CD4-positive, alpha-beta T cell treated with Interleukin-2 at 100 ng/mL for 4 hours (primary cell): ENCODE measurements around the gene KLHL18.
A peak's percentile ranks its signal among the peaks of the same experiment; 100 is the strongest.
"Not testable (repeated sequence)": the region's sequence is repeated elsewhere in the genome, so short reads cannot be mapped to it uniquely, and the experiment has no call there.

Experiments
- DNase-seq: peaks from one replicate; pipeline ENCODE4 v3.0.0-alpha.2; 2020; ENCODE audit warnings: low spot score

Gene KLHL18

DNA sequence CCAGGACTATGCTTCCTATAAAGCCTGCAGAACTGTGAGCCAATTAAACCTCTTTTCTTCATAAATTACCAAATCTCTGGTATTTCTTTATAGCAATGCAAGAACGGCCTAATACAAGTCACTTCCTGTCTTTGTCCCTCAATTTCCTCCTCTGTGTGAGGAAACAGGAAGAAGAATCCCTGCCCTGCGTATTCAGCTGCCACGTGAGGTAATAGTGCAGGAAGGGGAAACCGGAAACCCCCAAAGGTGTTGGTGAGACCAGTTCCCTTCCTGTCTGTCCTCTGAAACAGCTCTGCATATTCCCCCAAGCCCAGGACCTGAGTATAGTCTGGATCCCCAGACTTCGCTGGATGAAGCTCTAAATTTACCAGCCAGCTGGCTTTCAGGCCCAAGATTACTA lies 80.0 kb downstream of the KLHL18 start:
- peak; percentile 12 for DNase-seq

GRCh38 chr3:47365213-47366153 lies 82.7 kb downstream of the KLHL18 start:
- no peak for DNase-seq

DNA sequence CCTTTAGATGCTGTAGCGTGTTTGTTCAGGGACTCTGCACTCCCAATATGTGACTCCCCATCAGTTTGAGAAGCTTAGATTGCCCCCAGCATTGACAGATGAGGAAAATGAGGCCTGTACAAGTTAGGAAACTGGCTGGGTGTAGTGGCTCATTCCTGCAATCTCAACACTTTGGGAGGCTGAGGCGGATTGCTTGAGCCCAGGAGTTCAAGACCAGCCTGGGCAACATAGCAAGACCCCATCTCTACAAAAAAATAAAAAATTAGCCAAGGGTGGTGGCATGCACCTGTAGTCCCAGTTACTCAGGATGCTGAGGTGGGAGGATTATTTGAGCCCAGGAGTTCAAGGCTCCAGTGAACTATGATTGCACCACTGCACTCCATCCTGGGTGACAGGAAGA lies 84.1 kb downstream of the KLHL18 start:
- no peak for DNase-seq

DNA sequence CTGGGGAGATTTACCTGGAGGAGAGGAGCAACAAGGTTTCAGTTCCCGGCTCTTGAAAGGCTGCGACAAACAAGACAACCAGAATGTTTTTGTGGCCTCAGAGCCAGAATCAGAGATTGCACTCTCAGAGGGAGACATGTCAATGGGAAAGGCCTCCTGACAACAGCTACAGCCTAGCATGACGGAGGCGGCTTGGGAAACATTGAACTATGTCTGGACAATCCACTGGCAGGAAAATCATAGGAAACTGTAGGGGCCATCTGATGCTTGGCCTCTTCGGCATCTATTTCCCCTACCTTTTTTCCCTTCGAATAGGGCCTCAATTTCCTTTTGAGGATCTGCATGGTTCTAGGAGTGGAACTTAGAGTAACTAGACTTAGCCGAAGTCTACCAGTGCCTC lies 84.9 kb downstream of the KLHL18 start:
- DNase-seq: no peak

DNA sequence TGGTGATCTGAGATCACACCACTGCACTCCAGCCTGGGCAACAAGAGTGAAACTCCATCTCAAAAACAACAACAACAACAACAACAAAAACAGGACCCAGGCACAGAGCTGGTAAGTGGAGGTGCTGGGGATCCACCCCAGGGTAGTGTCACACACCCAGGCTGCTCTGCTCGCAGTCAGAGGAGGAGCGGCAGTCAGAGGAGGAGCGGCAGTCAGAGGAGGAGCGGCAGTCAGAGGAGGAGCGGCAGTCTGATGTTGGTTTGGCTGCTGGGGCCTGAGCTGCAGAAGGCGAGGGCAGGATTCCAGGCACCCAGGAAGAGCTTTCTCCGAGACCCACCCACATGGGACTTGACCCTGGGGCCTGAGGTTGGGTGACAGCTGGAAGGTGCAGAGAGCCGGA lies 87.3 kb downstream of the KLHL18 start:
- not testable (repeated sequence) for DNase-seq

DNA sequence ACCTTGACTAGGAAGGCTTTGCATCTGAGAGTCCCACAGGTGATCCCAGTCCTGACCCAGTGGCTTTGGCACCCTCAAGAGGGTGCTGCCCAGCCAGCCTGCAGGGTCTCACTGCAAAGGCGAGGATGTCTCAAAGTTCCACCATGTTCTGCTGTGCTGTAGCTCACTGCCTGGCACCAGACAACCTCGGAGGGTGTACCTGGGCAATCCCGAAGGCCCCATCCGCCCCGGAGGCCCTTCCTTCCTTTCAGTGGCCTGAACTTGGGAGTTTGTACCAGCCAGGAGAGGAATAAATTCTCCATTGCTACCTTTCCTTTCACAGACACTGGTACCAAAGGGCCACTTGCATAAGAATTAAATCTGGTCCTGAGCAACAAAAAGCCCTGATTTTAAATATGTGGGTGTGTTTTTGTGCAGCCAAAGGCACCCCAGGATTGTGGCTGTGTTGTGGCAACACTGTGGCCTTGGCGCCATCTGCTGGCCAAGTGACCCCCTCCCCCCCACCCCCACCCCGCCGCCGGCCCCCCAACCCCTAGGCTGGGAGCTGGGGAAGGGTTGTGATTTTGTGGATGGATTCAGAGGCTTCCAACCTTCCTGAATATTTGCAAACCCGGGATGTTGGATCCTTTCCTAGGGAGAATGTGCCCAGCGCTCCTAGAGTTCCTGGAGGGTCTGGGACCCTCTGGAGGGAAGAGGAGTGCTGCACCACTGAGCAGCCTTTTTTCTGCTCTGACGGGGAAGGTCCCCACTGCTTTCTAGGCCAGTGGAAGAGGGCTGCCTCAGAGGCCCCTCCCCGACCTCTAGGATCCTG lies 88.3 kb downstream of the KLHL18 start:
- peak; percentile 25 for DNase-seq

DNA sequence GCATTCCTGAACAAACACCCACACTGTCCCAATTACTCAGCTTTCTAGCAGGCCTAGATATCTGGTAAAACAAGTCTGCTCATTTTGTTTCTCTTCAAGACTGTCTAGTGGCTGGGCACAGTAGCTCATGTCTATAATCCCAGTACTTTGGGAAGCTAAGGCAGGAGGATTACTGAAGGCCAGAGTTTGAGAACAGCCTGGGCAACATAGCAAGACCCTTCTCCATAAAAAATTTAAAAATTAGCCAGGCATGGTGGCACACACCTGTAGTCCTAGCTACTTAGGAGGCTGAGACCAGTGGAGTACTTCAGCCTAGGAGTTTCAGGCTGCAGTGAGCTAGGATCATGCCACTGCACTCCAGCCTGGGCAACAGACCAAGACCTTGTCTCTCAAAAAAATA lies 91.8 kb downstream of the KLHL18 start:
- no peak for DNase-seq

DNA sequence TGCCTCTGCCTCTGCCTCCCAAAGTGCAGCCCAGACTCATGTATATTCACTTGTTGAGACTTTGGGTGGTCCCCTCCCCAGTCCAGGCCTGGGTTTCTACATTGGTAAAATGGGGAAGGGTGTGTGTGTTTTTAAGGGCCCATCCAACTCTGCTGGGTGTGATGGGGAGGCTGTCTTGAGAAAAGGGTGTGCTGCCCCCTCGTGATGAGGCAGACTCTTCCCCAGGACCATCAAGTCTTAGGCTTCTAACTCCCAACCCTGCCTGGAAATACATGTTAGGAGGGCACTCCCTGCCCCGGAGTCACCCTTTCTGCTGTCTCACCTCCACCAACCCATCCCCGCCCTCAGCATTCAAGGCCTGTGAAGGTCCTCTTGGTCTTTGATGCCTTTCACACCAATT lies 93.6 kb downstream of the KLHL18 start:
- no peak for DNase-seq

GRCh38 chr3:47377186-47377585 lies 94.4 kb downstream of the KLHL18 start:
- no peak for DNase-seq

GRCh38 chr3:47378869-47379268 lies 96.1 kb downstream of the KLHL18 start:
- no peak for DNase-seq

GRCh38 chr3:47379411-47379899 lies 96.7 kb downstream of the KLHL18 start:
- DNase-seq: no peak

DNA sequence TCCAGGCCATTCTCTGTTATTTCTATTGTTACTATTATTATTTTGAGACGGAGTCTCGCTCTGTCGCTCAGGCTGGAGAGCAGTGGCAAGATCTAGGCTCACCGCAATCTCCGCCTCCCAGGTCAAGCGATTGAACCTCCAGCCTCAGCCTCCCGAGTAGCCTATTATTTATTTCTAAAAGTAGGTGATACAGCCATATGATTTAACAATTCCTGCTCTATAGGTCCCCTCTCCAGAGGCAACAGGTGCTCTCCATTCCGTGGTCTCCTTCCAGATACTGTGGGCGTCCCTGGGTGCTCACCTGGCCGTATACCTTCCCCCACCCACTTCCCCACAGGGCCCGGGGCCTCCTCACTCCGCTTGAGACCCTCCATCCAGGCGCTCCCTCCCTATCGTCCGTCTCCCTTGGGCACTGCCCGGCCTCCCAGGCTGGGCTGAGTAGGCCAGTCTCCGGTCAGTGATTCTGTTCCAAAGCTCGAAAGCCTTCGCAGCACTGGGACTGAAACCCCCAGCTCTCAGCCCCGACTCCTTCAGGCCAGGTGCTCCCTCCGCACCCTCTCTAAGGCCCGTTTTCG lies 97.4 kb downstream of the KLHL18 start:
- no peak for DNase-seq

DNA sequence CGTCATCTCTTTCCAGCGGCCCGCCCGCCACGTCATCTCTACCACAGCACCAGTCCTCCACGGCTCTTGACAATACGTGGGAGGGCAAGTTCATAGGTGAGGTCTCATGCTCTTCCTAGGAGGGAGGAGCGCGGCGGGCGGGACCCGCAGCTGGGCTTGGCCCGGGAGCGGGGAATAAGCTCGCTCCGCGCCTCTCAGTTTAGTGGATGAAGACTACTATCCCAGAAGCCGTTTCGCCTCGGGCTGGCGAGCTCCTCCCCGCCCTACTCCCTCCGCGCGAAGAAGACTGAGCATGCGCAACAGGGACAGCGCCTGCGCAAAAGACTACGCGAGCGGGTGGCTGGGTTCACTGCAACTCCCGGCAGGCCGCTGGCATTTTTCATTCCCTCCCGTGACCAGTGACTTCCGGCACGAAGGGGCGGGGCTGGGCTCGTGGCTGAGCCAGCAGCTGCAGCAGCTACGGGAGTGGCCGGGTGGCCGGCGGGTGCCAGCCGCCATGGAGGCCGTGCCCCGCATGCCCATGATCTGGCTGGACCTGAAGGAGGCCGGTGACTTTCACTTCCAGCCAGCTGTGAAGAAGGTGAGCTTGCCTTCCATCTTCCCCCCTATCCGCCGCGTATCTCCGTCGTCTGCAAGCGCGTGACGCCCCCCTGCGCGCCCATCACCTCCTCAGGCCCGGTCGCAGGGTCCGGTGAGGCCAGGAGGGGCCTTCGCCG lies 98.0 kb downstream of the KLHL18 start, which contains the start of gene PTPN23:
Gene PTPN23 (plus strand): TSS at position 421 of the 716 bp plus-strand sequence. CDS start 76 bp downstream, at position 497.
- DNase-seq: peak; percentile 99

DNA sequence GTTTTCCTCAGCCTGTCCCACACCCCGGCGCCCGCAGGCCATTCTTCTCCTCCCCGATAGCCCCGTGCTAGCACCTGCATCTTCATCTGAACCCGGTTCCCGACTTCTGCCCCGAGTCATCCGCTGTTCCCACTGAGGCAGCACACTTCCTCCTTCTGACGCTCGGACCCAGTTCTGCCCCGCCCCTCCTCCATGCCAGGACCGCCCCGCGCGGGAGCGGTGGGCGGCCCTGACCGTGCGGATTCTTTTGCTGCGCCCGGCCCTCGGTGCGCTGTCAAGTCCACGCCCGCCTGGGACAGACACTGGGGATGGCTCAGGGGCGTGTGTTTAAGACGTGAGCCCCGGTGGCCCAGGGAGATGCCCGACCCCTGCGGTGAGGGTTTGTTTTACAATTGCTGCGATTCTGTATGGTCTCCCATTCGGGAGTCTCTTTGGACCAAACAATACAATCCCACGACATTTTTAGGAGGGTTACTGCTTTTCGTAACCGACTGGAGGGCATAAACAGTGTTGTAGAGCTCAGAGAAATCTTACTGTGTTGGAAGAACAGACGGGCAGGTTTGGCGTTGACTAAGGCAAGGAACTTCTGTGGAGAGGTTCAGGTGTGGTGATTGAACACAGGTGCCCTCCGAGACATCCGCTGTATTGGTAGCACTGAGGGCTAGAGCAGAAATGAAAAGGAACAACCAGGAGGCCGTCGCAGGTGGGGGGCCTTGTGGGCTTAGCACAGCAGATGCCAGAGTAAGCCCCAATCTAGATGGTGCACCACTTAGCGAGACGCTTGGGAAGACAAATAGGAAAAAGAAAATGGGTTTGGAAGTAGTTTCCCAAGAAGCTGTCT lies 98.8 kb downstream of the KLHL18 start:
- DNase-seq: peak; percentile 70

GRCh38 chr3:47384425-47384824 lies 101.7 kb downstream of the KLHL18 start:
- DNase-seq: no peak

- DNase-seq: no peak
Measured at GRCh38 chr3:47385007-47385406, 102.3 kb downstream of the KLHL18 start.

- no peak for DNase-seq
Measured at GRCh38 chr3:47385796-47386195, 103.1 kb downstream of the KLHL18 start.

DNA sequence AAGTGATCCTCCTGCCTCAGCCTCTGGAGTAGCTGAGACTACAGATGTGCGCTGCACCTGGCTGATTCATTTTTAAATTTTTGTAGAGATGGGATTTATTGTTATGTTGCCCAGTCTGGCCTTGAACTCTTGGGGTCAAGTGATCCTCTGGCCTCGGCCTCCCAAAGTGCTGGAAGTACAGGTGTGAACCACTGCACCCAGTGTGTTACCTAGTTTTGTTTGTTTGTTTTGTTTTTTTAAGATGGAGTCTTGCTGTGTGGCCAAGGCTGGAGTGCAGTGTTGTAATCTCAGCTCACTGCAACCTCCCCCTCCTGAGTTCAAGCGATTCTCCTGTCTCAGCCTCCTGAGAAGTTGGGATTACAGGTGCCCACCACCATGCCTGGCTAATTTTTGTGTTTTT lies 110.2 kb downstream of the KLHL18 start:
- DNase-seq: no peak

- no peak for DNase-seq
Measured at GRCh38 chr3:47394140-47394870, 111.6 kb downstream of the KLHL18 start.

DNA sequence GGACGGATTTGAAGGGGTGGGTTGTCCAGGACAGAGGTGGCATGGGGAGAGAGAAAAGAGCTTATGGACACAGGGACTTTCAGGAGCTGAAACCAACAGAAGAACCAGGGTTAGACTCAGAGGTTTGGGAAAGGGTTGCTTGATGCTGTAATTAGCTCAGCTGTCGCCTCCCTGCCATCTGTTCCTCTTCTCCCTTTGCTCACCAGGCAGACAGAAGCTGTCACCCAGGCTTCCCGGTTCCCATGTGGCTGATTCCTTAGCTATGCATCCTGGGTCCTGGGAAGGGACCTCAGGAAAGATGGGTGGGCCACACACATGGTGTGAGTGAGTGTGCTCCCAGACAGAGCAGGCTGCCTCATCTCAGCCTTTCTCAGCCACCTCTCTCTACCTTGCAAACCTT lies 112.1 kb downstream of the KLHL18 start:
- no peak for DNase-seq
